GM21447 (cell line): ENCODE results near the gene P2RY2.

Experiments used
- ATAC-seq: cut with Tn5 transposase; IDR thresholded peaks from one replicate; pipeline ENCODE4 v1.9.1; 2021; ENCODE audit not compliant: unreplicated experiment

Gene P2RY2

DNA sequence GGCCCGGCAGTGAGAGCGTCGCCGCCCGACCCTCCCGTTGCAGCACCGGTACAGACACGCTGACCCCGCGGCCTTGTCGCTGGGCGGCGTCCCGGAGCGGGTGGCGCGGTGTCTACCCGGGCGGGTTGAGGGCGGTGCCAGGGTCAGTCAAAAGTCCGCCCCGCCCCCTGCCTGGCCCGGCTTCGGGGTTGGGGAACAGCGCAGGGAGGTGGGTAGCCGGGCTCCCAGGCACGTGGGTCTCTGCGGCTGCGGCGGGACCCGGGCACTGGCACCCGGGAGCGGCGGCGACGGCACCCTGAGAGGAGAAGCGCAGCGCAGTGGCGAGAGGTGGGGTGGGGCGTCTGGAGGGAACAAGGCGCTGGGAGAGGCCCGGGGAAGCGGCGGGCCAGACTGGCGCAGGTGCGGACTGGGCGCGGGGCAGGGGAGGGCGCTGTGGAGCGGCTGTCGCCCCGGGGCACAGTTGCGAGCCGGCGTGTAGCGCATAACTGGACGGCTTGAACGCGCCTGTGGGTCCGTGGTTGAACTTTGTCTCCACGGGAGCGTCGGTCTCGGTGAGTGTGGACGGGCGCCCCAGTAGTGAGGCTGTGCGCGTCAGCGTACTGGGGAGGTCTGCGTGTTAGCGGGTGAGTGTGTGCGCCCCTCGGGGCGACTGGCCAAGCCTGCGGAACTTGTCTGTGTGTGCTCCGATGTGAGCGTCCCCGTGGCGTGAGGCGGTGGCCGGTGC lies at the start of gene P2RY2:
Gene P2RY2 (plus strand): TSS at position 176 of the 724 bp plus-strand sequence. CDS start 15,879 bp downstream, outside the sequence.
- no peak for ATAC-seq

DNA sequence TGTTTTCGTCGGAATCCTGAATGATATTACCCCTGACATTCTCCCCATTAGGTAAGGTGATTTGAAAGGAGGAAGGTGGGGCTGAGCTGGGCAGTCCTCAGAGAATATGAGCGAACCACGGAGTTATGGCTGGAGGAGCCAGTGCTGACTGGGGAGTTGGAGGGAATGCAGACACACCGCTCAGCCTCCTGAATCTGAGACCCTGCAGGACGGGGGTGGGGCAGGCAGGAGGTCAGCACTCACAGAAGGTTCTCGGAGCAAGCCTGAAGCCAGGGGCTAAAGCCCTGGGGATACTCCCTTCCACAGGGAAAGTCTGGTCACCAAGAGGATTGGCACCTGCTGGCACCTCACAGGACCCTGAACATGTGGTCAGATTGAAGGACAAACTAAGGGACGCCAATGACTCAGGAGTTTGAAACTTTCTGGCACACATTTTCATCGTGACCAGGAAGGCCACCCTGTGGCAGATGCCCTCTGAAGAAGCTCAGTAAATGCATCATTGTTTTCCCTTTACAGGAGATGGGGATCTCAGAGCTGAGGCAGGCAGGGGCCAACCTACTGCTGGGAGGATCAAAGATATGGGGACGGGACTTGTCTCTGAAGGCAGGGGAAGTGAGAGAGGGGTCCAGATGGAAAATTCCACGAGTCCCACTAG lies 49.0 kb upstream of the P2RY2 start:
- no peak for ATAC-seq

DNA sequence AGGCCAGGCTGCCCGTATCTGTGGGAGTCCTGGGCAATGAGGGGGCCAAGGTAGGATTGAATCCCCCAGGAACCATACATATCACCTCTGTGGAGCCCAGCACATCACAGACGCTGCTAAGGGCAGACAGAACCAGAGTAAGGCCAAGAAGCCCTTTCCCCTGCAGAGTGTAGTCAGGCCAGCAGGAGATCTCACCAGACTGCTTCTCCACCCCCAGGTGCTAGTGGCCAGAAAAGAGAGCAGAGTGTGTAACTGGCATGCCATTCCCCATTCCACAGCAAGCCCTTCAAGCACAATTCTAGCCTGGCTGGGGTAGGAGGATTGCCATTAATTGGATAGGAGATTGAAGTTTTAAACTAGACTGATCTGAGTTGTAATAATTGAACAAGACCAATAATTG lies 47.9 kb upstream of the P2RY2 start:
- ATAC-seq, result no peak

DNA sequence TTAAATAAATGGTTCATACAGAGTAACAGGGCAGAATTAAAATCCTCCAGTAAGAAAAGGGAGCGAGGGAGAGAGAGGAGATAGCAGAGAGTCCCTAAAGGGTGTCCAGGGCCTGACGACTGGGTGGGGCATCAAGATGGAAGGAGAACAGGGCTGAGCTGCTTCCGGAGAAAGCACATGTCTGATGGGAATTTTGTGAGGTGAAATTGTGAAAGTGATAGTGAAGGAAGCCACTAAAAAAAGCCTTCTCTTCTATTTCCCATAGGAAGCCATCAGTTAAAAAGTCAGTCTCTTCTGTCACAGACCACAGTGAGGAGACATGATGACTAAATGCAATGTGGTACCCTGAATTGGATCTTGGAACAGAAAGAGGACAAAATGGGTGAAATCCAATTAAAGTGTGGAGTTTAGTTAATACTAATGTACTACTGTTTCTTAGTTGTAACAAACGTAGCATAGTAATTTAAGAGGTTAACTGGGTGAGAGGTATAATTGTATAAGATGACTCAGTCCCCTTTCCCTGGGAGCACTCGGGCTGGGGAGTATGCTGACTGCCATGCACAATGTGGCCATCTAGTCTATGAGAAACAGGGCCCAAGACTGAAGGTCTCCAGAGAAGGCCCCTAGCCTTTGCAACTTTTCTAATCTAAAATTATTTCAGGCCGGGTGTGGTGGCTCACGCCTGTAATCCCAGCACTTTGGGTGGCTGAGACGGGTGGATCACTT lies 46.5 kb upstream of the P2RY2 start:
- ATAC-seq, result no peak

DNA sequence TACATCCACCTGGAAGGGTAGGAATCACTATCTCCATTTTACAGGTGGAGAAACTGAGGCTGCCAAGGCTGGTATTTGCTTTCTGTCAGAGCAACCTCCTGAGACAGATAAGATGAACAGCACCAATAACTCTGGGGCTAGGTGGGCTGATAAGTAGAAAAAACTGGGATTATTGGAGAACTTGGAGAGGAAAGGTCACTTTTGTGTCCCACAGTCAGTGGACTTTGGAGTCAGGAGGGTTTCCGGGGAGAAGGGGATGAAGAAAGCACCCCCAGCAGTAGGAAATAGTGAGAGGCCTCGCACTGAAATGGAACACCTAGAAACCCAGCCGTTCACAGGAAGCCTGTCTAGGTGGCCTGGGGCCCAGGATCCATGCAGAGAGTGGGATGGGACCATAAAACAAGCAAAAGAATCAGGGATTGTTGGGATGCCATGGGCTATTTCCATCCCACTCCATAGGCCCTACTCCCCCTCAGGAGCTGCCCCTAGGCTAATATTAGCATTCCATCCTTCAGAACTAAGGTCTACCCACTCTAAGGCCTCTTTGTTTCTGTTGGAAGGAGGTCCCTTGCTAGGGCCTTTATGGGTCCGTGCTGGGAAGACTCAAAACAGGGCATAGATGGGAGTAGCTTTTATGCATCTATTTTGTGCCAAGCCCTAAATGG lies 45.0 kb upstream of the P2RY2 start:
- no peak for ATAC-seq

DNA sequence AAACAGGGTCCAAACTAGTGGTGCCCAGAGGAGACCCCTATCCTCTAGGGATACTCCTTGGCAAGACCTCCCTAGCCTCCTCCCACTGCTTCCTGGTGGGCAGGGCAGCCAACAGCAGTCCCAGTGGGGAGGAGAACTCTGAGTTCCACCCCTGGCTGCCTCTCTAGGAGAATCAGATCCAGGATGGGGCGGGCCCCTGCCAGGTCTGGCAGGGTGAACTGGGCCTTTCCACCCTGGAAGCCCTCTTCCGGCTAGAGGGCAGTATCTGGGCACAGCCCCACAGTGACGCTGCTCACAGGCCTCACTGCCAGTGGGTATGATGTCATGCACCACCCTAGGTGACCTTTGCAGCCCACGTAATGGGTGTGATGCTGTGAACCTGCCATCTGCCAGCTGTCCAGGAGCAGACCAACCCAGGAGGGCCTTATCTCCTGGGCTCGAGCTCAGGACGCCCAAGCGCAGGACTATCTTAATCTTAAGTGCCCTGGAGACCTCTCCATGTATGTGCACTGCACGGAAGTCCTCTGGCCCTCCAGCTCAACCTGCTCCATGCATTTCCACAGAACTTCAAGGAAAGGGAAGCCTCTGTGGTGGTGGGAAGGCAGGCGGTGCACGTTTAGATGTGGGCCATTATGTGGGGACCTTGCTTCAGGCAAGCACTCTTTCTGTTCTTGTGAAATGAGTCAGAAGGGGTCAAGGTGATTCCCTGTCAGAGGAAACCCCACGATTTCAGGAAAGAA lies 44.2 kb upstream of the P2RY2 start:
- ATAC-seq, result no peak

DNA sequence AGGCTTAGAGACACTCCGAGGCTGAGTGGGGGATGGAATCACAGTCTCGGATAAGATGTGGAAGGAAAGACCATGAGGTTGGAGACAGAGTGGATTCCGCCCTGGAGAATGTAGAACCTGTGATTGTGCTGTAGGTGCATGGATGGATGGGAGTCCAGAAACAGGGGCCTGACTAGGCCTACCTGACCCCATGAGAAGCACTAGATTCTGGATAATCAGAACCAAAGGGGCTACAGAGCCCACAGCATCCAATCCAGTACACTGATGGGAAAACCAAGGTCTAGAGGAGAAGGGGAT lies 43.6 kb upstream of the P2RY2 start:
- ATAC-seq, result no peak

DNA sequence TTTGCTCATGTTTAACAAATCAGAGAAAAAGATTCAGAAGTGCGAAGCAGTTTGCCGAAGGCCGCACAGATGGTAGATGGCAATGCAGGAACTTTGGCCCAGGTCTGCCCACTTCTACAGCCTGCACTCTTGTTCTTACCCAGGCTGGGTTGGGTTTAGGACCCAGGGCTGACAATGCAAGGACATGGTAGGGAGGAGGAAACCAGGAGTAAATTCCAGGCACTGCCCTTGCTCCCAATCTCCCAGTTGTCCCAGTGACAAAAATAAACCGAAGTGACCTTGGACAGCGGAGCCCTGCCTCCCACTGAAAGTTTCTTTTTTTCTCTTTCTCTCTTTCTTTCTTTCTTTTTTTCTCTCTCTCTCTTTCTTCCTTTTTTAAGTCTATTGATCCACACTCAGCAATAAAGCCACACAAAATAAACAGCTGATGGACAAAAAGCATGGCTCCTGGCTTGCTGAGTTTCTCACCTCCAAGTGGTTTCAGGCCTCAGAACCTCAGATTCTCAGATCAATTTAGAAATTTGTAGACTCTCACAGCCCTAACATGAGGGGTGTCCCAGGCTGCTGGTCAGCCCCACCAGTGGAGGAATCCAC lies 42.4 kb upstream of the P2RY2 start:
- ATAC-seq, result no peak

DNA sequence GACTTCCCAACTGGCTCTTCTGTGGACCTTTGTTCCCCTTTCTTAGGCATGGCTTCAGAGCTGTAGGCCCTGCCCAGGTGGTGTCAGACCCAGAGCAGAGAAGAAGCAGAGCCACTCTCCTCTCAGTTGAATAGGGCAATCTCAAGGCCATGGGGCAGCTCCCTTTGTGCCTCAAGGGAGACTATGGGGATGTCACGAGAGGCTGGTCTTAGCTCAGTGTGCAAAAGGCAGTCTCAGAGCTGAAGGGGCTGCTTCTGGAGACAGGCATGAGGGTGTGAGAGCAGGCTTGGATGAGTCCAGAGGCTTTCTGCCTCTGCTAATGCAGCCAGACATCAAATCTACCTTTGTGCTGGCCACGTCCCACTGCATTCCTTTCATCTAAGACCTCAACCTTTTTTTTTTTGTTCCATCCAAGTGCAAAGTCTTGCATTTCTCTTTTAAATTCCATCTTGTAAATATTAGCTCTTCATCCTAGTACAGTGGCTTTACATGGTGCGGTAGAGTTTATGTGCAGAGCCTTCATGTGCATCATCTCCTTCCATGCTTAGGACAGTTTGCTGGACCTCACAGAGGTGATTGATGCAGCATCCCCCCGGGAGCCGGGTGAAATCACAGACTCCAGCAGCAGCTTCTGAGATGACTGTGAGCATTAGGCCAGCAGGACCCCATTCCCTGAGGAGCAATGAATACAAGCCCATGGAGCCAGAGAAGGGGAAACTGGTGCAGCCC lies 41.8 kb upstream of the P2RY2 start:
- no peak for ATAC-seq

DNA sequence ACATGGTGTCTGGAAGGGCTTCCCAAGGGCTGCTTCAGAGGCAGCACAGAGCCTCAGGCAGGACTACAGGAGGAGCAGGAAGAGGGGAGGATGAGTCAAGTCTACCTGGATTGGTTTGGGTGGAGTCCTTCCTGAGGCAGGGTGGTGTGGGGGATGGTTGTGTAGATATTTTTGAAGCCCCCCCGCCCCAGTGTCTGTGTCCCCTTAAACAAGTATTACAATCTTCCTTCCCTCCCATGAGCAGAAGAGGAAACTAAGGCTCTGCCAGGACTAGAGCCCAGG lies 41.3 kb upstream of the P2RY2 start:
- no peak for ATAC-seq

DNA sequence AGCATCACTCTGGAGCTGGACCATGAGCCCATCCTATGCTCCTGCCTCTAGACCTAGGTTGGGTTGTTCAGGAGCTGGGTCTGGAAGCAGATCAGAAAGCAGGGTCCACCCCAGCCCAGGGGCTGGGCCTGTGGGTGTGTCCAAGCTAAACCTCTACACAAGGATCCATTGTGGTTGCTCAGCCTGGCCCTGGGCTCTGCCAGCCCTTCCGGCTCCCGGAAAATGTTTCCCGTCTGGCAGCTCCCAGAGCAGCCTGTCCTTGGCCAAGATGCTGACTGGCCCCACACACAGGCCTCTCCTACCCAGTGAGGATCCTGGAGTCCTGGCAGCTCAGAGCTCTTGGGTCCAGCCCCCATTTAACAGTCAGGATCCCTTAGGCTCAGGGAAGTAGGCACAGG lies 40.7 kb upstream of the P2RY2 start:
- ATAC-seq, result no peak

DNA sequence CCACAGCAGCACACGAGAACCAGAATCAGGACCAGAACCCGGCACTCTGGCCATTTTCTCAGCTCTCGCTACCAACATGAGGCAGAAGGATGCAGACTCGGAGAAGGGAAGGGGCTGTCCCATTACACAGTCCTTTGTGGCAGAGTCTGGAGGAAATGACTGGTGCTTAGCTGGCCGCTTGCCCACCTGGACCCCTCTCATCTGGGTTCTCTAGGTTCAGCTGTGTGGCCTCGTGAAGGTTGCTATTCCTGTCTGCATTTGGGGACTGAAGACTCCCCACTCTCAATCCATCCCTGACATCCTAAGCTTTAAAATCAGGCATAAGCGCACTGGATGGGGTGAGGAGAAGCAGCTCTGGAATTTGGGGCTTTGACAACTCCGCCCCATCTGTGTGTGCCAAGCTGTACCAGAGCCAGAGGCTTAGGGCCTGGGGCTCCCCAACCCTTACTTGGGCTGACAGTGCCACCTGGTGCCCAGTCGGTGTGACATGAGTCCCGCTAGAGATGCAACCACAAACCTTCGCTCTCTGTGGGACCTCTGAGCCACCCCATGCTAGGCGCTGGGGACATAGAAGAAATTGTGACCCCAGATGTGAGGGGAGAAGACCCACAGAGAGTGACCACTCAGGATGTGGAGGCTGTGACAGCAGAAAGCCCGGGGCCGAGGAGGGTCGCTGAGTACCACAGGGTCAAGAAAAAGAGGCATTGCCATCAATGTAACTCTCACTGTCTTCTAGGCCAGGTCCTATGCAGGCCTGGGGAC lies 40.1 kb upstream of the P2RY2 start:
- peak; percentile 63 for ATAC-seq

DNA sequence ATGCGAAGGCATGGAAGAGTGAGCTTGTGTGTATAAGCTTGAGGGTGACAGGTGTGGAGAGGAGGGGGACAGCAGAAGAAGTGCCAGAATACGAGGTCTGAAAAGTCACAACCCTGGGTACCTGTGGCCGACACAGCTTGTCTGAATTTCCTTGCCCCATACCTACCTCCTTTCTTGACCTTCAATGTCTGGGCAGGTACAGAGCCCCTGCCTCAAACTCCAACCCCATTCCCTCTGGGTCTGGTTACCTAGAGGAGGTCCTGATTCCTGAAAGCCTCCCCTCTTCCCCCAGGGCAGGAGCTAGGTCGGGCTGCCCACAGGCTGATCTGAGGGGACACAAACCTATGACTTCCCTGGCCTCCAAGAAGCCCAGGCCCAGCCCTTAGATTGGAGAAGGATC lies 39.4 kb upstream of the P2RY2 start:
- ATAC-seq, result no peak

DNA sequence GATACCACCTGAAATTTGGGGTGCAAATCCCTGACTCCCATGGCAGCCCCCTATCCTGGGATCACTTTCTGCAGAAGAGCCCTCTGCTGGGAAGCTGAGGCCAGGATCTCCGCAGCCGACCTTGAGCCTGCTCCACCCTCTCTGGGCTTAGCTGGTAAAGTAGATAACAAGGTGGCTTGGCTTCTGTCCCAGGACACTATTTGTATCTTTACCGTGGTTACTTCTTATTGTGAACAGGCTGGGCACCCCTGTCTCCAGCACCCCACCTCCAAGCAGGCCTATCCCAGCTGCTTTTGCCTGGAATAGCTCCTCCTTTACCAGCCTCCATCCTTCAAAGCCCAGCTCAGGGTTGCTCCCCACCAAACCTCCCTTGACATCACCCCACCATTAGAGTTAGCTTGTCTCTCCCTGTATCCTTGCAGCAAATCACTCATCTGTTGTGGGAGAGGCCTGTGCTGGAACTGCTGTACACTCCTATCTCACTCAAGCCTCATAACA lies 35.2 kb upstream of the P2RY2 start:
- no peak for ATAC-seq

DNA sequence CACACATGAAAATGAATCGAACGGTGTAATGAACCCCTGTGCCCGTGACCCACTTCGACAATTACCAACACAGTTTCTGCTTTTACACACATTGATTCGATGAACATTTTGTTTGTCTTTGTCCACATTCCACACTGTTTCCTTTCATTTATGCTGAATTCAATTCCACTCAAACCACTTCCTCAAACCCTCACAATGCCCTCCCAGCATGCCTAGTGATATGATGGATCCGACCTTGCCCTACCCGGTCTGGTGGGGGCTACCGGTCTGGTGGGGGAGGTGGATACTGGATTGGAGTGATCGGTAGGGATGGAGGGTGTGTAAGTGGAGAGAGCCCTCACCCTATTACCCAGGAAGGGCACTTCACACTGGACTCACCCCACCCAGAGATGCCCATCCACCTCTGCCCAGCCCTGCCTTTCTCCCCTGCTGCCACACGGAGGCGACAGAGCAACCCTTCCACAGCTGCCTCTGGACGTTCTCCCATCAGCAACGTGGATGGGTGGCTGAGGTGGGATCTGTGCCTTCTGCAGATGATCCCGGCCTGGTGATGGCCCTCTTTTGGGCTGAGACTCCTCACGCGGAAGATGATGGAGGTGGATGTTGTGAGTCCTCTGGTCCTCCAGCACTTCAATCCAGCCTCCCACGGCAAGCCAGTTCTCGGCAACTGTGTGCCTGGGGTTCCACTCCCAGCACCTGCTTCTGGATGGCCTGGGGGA lies 33.0 kb upstream of the P2RY2 start:
- no peak for ATAC-seq

DNA sequence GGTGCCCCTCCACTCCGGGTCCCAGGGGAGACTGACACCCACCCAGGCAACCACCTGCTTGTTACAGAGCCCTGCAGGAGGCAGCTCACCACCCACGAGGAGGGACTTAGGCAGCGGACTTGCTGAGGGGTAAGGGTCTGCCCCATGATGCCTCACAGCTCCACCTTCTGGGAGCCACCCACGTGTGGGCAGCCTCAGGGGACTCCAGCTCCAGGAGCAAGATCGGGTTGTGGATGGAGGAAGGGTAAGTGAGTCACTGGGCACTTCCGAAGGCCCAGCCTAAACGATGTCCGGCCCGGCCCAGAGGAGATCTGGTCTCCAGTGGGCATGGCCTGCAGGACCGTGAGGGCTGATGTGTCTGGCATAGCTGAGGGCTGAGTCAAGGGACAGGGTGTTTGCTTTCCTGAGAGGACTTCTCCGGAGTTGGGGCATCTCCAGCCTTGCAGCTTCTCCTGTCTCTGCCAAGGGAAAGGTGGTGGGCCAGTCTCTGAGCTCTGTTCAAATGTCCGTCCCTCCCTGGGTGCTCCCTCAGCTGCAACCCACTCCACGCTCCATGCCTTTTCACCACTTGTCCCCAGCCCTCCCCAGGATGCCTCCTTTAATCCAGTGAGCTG lies 32.3 kb upstream of the P2RY2 start:
- ATAC-seq, result no peak

DNA sequence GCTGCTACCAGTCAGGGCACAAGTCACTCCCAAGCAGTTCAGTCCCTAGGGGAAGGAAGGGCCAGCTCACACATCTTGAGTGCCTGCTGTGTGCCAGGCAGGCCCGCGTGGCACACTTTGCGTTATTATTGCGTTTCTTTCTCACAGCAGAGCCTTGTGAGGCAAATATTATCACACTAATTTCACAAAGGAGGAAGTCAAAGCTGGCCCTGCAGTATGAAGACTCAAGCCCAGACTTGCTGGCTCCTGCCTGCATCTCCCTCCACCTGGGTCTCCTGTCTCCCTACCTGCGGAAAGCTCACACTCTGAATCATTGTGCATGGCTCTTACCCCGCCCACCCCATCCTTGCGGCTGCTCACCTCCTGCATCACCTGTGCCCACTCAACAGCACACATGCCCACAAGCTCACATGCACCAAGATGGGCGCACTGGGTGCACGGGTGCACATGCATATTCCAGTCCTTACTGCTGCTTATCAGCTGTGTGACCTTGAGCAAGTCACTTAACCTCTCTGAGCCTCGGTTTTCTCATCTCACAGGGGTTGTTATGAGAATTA lies 31.7 kb upstream of the P2RY2 start:
- ATAC-seq, result no peak

DNA sequence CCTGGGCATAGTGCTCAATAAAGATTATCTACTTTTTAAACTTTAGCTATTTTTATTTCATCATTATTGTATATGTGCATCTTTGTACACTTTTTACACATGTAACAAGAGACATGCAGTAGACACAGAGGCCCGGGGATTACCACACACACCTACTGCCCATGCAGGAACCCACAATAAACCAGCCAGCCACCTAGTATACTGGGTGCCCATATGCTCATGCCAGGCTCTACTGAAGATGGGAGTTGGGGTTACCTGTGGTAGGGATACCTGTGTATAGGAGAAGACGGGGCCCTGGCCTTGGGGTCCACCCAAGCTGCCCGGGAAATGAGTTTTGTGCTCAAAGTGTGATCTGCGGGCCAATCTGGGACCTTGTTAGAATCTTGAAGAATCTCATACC lies 31.2 kb upstream of the P2RY2 start:
- ATAC-seq, result no peak
